Cardiac muscle cell (in vitro differentiated cells and primary cell): Measurements from ENCODE around the gene NECTIN1. TPM values are rescaled to one million over a fixed set of nuclear protein-coding genes. Genes with fewer than 3 reads are reported as not detected.

Experiments used
- DNase-seq, 2 donors: peaks; one replicate each; pipeline versions ENCODE4 v3.0.0 to v3.0.0-alpha.2; 2010 to 2017; ENCODE audit warnings: low read depth in 1 of 2, low spot score in 1 of 2
- H3K27ac ChIP-seq: fragments of 200-600 bp; sonication (generic); 2 replicates; pipeline ENCODE4 v1.5.1; 2016
- H3K27me3 ChIP-seq: fragments of 200-600 bp; sonication (generic); 2 replicates; pipeline ENCODE4 v1.6.0; 2016; ENCODE audit warnings: control low read depth
- H3K36me3 ChIP-seq: fragments of 200-600 bp; sonication (generic); 2 replicates; pipeline ENCODE4 v1.5.1; 2016; ENCODE audit warnings: control low read depth
- H3K4me1 ChIP-seq: fragments of 200-600 bp; sonication (generic); 2 replicates; pipeline ENCODE4 v1.8.1; 2017; ENCODE audit warnings: low read depth, mild to moderate bottlenecking, mixed run types
- H3K4me3 ChIP-seq: fragments of 200-600 bp; sonication (generic); 2 replicates; pipeline ENCODE4 v1.5.1; 2016; ENCODE audit warnings: mild to moderate bottlenecking
- H3K9me3 ChIP-seq: fragments of 200-600 bp; sonication (generic); 2 replicates; pipeline ENCODE4 v1.5.1; 2017; ENCODE audit warnings: low read depth, mild to moderate bottlenecking, control low read depth
- CTCF ChIP-seq: IDR thresholded peaks from 2 replicates; pipeline ENCODE4 v1.5.1; 2012; ENCODE audit warnings: low read depth, mild to moderate bottlenecking, low read length
- polyA plus RNA-seq: library from polyadenylated mRNA; unstranded; fragments of >200 nt; fragmentation: Nextera tagmentation; extraction: Ambion mirVana; gene quantifications from 2 replicates; pipeline ENCODE4 v1.2.1, GENCODE V29; 2016
- total RNA-seq: library from RNA; depleted of rRNA; stranded (reverse); fragments of >200 nt; gene quantifications from 2 replicates; pipeline ENCODE4 v1.2.3, GENCODE V29; 2016

Gene NECTIN1
- total and polyA plus RNA-seq, 2 experiments from 2014 or later, result 5.2 to 9.1 TPM

- no peak for DNase-seq
- TF ChIP-seq CTCF, result no peak
- no peaks in the 10 kb centered on the region for H3K4me1 ChIP-seq
- H3K4me3 ChIP-seq, result no peak overlapping the region
- H3K27ac ChIP-seq, result no peak overlapping the region
- H3K9me3 ChIP-seq, result no peaks in the 10 kb centered on the region
- H3K27me3 ChIP-seq, result no peaks in the 10 kb centered on the region
- H3K36me3 ChIP-seq, result no peaks in the 10 kb centered on the region
Observed at GRCh38 chr11:119669487-119669886, 59.5 kb downstream of the NECTIN1 start.

- Histone ChIP-seq H3K4me3 (no peak overlapping the region), H3K27ac (no peak overlapping the region), H3K27me3 (no peaks in the 10 kb centered on the region), H3K36me3 (no peaks in the 10 kb centered on the region), H3K4me1 (peaks cover 4% of the 10 kb centered on the region), H3K9me3 (no peaks in the 10 kb centered on the region)
- DNase-seq, result no peak
- no peak for TF ChIP-seq CTCF
Observed at GRCh38 chr11:119668676-119669075, 60.3 kb downstream of the NECTIN1 start.

- no peaks in the 10 kb centered on the region for H3K27me3 ChIP-seq
- no peaks in the 10 kb centered on the region for H3K36me3 ChIP-seq
- TF ChIP-seq CTCF, result peak; percentile 91
- peaks cover 4% of the 10 kb centered on the region for H3K4me1 ChIP-seq
- no peak overlapping the region for H3K27ac ChIP-seq
- H3K4me3 ChIP-seq, result no peak overlapping the region
- H3K9me3 ChIP-seq, result no peaks in the 10 kb centered on the region
- DNase-seq, result peak; percentile 79 to 87
Observed at GRCh38 chr11:119666463-119667131, 62.4 kb downstream of the NECTIN1 start.

GRCh38 chr11:119666061-119666460 lies 62.9 kb downstream of the NECTIN1 start:
- Histone ChIP-seq H3K4me1 (peaks cover 4% of the 10 kb centered on the region), H3K36me3 (no peaks in the 10 kb centered on the region), H3K27me3 (no peaks in the 10 kb centered on the region), H3K27ac (no peak overlapping the region), H3K4me3 (no peak overlapping the region), H3K9me3 (no peaks in the 10 kb centered on the region)
- no peak for TF ChIP-seq CTCF
- DNase-seq, result no peak

GRCh38 chr11:119664701-119665420 lies 64.1 kb downstream of the NECTIN1 start:
- no peak for TF ChIP-seq CTCF
- Histone ChIP-seq H3K4me1 (peaks cover 4% of the 10 kb centered on the region), H3K4me3 (no peak overlapping the region), H3K36me3 (no peaks in the 10 kb centered on the region), H3K9me3 (no peaks in the 10 kb centered on the region), H3K27ac (no peak overlapping the region), H3K27me3 (no peaks in the 10 kb centered on the region)
- DNase-seq, result no peak
